ENCODE results near the gene OR52R1.
A peak's percentile ranks its signal among the peaks of the same experiment; 100 is the strongest.
"Not testable (repeated sequence)": the region's sequence is repeated elsewhere in the genome, so short reads cannot be mapped to it uniquely, and the experiment has no call there.

The OR52R1 gene

GRCh38 chr11:4804280-4804679 lies at the start of gene OR52R1:
Gene OR52R1 (minus strand): TSS chr11:4804380. CDS start chr11:4804380, 0 bp downstream.
- no peak for DNase-seq

- DNase-seq, result peak; percentile 58
Measured at GRCh38 chr11:4851033-4851432, 46.9 kb upstream of the OR52R1 start.

GRCh38 chr11:4848908-4849532 lies 44.8 kb upstream of the OR52R1 start, which contains the start of gene OR51S1:
Gene OR51S1 (minus strand): TSS chr11:4849208. CDS start chr11:4849208, 0 bp downstream.
- no peak for DNase-seq

GRCh38 chr11:4839851-4840549 lies 35.8 kb upstream of the OR52R1 start:
- DNase-seq, result no peak

DNA sequence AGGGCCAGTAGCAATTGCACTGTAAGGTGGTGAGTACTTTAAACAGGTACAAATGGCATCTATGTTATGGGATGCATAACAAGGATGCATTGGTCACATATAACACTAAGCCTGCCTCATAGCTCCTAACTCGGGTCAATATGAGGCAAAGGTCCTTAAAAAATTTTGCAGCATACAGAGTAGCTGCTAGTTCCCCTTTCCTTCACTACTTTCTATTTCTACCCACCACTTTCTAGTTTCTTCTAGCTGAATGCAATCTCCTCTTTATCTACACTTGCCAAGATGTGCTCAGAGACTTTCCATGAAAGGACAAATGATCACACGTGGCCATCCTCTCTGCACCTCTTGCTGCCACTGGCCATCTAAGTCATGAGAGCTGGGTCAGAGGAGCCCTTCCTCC lies 26.7 kb upstream of the OR52R1 start:
- DNase-seq, result peak; percentile 89

DNA sequence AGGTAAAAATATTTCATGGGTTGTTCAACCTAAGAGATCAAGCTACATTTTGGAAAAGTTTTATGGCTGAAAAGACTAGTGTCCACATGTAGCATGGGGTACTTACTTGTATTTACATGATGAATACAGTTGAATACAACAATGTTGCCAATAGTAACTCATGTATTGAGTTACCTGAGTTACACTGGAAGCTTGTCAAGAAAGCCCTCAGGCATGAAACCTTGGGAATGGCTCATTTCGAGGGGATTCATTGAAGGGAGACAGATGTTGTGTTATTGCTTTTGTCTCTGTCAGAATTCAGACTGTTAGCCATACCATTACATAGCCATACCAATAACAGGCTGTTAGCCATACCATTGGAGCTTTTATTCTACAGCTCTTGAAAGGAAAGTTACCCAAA lies 26.2 kb upstream of the OR52R1 start:
- no peak for DNase-seq

GRCh38 chr11:4826425-4826824 lies 22.2 kb upstream of the OR52R1 start:
- peak; percentile 59 for DNase-seq

- no peak for DNase-seq
Measured at GRCh38 chr11:4825132-4825531, 21.0 kb upstream of the OR52R1 start.

DNA sequence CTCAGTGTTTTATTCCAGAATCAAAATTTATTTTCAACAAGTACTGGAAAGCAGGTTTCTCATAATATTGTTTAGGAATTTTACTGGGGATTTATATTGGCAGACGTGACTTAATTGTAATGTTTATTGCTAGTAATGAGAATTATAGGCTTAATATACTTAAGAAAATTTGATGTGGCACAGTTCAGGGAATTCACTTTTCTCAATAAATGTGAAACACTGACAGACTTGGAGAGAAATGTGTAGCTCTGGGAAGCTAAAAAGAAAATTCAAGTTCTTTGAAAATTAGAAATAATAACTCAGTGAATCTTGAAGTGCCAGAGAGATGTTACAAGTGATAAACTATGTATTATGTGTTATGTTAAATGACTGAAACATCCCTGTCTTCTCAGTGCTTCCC lies 16.8 kb upstream of the OR52R1 start, which contains the start of gene OR51F2:
Gene OR51F2 (plus strand): TSS at position 301 of the 400 bp plus-strand sequence. CDS start 101 bp downstream, outside the sequence.
- DNase-seq, result no peak

GRCh38 chr11:4809246-4809645 lies 5.1 kb upstream of the OR52R1 start:
- DNase-seq, result no peak

GRCh38 chr11:4808476-4808875 lies 4.3 kb upstream of the OR52R1 start:
- DNase-seq, result no peak

DNA sequence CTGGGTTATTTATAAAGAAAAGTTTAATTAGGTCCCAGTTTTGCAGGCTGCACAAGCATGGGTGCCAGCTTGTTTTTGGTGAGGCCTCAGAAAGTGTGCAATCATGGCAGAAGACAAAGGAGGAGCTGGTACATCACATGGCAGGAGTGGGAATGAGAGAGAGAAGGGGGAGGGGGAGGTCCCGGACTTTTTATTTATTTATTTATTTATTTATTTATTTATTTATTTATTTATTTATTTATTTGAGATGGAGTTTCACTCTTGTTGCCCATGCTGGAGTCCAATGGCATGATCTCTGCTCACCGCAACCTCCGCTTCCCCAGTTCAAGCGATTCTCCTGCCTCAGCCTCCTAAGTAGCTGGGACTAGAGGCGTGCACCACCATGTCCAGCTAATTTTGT lies 2.9 kb downstream of the OR52R1 start:
- not testable (repeated sequence) for DNase-seq

DNA sequence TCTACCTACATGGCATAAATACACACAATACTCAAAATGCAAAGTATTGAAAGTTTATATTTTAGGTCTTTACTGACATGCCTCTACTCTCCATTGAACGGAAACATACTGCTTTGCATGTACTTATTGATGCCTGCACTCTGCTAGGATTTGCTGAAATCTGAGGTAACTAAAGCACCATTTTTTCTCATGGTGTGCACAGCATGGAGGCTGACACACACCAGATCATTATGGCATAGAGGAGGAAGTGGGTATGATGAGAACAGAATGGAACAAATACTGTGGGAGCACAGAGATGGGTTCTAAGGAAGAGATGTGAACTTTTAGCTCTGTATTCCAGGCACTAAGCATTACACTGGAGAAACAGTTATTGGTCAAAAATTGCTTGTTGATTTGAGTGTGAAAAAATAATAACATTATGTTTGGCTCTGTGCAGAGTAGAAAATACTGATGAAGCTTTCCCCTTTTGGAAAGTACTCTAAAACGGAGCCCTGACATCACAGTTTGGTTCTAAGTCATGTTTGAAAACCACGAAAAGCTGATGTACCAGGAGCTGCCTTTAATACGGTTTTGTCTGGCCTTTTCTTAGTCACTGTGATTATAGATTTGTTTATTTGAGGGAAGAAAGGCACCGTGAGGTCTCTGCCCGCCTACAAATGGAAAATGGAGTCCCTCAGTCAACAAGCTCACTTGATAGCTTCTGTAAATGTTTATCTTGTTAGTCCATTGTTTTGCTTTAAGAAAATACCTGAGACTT lies 5.6 kb downstream of the OR52R1 start:
- DNase-seq, result no peak

DNA sequence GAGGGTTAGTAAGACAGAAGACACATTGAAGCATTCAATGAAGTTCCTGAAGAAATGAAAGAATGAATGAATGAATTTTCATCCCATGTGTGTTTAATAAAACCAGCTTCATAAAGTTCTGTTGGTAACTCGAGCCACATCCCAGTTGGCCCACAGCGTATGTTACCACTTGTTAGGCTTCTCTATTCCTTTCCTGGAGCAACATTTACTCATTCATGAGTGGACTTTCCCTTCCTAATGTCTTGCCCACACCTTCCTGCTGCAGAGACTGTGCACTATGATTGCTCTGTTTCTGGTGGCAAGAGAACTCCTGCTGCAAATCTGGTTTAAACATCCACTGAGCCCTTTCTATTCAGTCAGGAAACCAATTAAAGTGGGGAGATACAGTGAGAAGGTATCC lies 7.0 kb downstream of the OR52R1 start:
- no peak for DNase-seq

GRCh38 chr11:4782454-4782853 lies 21.7 kb downstream of the OR52R1 start:
- DNase-seq, result no peak

- no peak for DNase-seq
Measured at GRCh38 chr11:4769838-4770237, 34.3 kb downstream of the OR52R1 start, which contains the start of gene OR51F1. Gene OR51F1 (minus strand): TSS chr11:4769938. CDS start chr11:4769938, 0 bp downstream.

GRCh38 chr11:4768094-4768493 lies 36.1 kb downstream of the OR52R1 start:
- no peak for DNase-seq

DNA sequence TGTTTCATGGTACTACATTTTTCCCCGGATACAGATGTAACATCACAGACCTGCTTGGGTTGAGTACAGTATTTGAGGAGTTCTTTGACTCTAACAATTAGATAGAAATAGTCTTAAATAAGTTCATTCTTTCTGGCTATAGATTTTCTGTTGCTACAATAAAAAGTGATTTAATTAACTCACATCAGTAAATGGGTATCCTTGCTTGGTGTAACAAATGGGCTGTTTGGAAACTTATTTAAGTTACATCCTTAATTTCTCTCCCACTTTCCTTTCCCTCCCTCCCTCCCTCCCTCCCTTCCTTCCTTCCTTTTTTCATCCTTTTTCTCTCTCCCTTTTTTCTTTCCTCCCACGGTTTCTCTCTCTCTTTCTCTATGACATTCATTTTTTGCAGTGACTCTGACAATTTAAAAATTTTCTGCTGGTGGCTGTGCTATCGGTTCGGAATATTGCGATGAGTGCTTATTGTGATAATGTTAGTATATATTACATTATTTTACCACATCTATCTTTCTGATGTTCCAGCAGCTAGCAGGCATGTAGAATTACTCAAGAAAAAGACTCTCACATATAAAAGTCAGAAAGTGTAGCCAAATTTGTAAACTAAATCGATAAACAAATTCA lies 37.6 kb downstream of the OR52R1 start:
- DNase-seq, result no peak

GRCh38 chr11:4763096-4763495 lies 41.1 kb downstream of the OR52R1 start:
- DNase-seq, result no peak

Measured in OCI-M1 (cell line).